GM18867 (cell line): ENCODE data around the gene PRDM10.
"Not testable (repeated sequence)": the region's sequence is repeated elsewhere in the genome, so short reads cannot be mapped to it uniquely, and the experiment has no call there.

Experiments used
- ATAC-seq: cut with Tn5 transposase; IDR thresholded peaks from one replicate; pipeline ENCODE4 v1.9.1; 2021; ENCODE audit warnings: mild to moderate bottlenecking, moderate library complexity; ENCODE audit not compliant: unreplicated experiment

Gene PRDM10

DNA sequence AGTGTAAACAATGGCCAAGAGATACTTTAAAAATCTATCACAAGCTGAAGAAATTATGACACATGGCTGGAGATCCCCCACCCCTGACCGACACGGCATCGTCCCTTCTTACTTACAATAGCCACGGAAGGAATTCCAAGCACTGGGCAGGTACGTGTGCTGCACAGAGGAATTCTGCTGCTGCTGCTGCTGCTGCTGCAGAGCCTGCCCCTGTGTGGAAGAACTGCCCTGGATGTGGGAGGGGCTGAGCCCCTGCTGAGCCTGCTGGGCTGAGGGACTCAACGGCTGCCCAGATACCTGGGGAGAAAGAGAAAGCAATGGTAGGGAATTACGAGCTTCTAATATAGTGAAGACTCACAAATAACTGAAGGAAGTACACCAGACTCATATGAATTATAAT, 92.3 kb downstream of the PRDM10 start:
- ATAC-seq, result no peak

DNA sequence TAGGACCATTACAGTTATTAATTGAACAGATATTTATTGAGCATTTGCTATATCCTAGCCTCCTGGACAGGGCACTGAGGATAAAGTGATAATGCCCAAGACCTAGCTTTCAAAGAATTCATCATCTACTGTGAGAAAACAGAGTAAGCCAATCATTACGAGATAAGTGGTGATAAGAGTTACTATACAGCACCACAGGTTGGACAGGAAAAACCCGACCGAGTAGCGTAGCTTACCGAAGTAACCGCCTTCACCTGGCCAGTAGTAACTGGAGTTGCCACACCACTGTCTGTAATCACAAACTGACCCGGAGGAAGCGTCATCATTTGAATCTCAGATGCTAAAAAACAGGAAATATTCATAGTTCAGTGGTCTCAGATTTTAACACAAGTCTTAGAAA, 97.2 kb downstream of the PRDM10 start:
- ATAC-seq, result no peak

- ATAC-seq, result no peak
These were observed 106.6 kb downstream of the PRDM10 start for GRCh38 chr11:129896062-129896461.

- peak; percentile 96 for ATAC-seq
These were observed 107.3 kb downstream of the PRDM10 start, which contains the start of gene NFRKB for GRCh38 chr11:129895126-129896041. TSS of gene NFRKB (minus strand) at chr11:129895578. CDS start at chr11:129892849, 2,729 bp downstream.

- peak; percentile 1 for ATAC-seq
These were observed 108.1 kb downstream of the PRDM10 start for GRCh38 chr11:129894278-129895125.

DNA sequence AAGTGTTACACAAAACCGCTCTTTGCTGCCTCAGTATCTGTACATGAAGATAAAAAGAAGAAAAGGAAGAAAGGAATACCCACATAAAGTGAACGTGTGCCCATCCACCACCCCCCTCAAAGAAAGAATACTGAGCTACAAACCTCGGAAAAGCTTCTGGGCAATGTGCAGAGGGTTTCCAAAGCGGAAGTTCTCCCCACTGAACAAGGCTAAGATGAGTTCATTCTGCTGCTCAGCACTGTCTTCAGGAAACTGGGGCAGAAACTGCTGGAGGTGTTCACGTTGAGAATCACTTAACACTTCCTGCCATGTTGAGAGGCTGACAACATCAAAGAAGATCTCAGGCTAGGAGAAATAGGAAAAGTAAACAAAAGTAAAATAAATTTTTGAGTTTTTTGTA, 114.2 kb downstream of the PRDM10 start:
- no peak for ATAC-seq

GRCh38 chr11:129885381-129885780, 117.3 kb downstream of the PRDM10 start:
- no peak for ATAC-seq

GRCh38 chr11:129884581-129884980, 118.1 kb downstream of the PRDM10 start:
- ATAC-seq, result no peak

- ATAC-seq, result peak; percentile 66
These were observed 121.0 kb downstream of the PRDM10 start for GRCh38 chr11:129881570-129882170.

DNA sequence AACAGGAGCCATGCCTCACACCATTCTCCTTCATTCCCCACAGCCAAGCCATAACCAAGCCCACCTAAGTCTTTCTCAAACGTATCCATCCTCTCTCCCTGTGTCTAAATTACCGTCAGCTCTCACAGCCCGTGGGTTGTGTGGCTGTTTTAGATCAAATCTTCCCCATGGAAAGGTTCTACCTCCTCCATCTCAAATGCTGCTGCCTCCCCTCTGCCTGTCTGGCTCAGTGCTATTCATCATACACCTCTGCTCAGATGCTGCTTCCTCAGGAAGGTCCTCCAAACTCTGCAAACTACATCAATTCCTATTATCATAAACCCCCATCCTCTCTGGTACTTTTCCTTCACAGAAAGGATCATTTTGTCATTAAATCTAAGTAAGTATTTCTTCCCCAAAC, 122.3 kb downstream of the PRDM10 start:
- ATAC-seq, result no peak

DNA sequence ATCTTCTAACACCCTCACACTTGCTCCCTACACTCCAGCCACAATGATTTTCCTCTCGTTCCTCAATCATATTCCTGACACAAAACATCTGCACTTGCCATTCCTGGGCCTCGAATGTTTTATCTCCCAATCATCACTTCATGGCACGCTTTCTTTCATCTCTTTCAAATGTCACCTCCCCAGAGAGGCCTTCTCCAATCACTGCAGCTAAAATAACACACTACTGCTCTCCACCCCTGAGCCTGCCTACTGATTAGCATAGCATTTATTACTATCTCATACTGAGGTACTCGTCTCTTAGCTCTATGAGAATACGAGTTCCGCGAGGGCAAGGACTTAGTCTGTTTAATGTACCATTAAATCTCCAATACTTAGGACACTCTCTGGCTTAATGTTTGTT, 130.7 kb downstream of the PRDM10 start:
- no peak for ATAC-seq

- ATAC-seq, result not testable (repeated sequence)
These were observed 134.0 kb downstream of the PRDM10 start for GRCh38 chr11:129868626-129869025.

- ATAC-seq, result no peak
These were observed 136.3 kb downstream of the PRDM10 start for GRCh38 chr11:129866311-129866710.

GRCh38 chr11:129865701-129866100, 136.9 kb downstream of the PRDM10 start:
- ATAC-seq, result no peak

- no peak for ATAC-seq
These were observed 137.8 kb downstream of the PRDM10 start for GRCh38 chr11:129864811-129865210.

GRCh38 chr11:129861702-129862522, 140.7 kb downstream of the PRDM10 start:
- ATAC-seq, result no peak

DNA sequence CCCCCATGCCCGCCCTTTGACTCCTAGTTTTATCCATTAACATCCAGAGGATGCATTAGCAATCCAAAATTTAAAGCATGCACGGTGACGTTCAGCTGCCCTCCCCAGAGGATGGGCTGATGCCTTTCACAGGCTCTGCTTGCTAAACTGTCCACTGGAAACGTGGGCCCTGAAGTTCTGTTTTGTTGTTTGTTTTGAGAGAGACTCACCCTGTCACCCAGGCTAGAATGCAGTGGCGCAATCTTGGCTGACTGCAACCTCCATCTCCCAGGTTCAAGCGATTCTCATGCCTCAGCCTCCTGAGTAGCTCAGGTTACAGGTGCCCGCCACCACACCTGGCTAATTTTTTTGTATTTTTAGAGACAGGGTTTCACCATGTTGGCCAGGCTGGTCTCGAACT, 146.6 kb downstream of the PRDM10 start:
- no peak for ATAC-seq

DNA sequence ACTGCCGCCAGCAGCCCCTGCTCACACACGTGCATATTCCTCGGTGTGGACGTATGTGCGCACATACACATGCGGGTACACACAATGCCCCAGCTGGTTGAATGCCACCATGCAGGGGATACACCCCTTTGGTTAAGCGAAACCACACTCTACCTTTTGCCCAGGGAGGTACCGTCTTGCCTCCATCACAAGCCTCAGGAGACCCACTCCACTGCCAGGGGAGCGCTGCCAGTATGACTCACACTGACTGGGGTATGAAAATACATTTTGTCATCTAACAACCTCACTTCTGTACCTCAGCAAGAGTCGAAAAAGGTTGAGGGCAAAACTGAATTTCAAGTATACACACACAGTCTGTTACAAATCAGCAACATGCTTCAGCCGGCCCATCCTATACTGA, 147.5 kb downstream of the PRDM10 start:
- ATAC-seq, result no peak

DNA sequence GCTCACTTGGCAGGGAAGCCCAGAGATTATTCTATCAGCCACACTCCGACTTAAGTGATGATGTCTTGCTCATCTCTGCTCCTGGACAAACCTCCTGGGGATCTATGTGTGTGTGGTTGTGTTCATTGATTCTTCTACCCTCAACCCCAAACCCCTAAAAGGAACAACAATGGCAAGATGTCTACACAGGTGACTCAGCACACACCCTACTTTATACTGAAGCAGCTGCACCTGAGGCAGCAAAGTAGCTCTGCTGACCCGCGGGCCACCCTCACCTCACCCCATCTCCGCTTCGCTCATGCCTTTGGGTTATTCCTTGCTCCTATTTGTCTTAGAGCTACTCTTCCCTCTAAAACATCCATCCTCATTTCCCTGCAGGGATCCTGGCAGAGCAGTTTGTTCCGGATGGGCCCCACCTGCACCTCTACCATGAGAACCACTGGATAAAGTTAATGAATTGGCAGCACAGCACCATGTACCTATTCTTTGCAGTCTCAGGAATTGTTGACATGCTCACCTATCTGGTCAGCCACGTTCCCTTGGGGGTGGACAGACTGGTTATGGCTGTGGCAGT, 148.3 kb downstream of the PRDM10 start:
- no peak for ATAC-seq
